OCI-LY7 (cell line): ENCODE data around the gene BZW2. TPM values are rescaled to one million over a fixed set of nuclear protein-coding genes. Genes with fewer than 3 reads are reported as not detected.
A peak's percentile ranks its signal among the peaks of the same experiment; 100 is the strongest.

Experiments used
- BruUV-seq: library from RNA; stranded (reverse); fragments of 400-500 nt; replicated peaks from 2 replicates; lab custom pipeline; 2021; lab: Mats Ljungman, UMichigan
- CTCF ChIA-PET: fragments of 300-600 bp; sonication (Branson Sonifier 250); formaldehyde crosslinking; loops from one replicate; lab custom pipeline; 2022; ENCODE audit warnings: antibody characterized with exemption; ENCODE audit not compliant: unreplicated experiment; lab: Charles Lee
- POLR2A ChIA-PET: fragments of 300-600 bp; sonication (Branson Sonifier 250); formaldehyde crosslinking; loops from one replicate; lab custom pipeline; 2022; ENCODE audit warnings: antibody characterized with exemption; lab: Charles Lee
- DNase-seq: peaks from one replicate; pipeline ENCODE4 v3.0.0-alpha.2; 2015; ENCODE audit warnings: low spot score
- H2AFZ ChIP-seq: fragments of 200-600 bp; sonication (generic), shearing (Covaris generic); 2 replicates; pipeline ENCODE4 v1.6.1; 2014; ENCODE audit warnings: mild to moderate bottlenecking, antibody characterized with exemption, low read length, moderate library complexity
- H3K27ac ChIP-seq: fragments of 200-600 bp; sonication (generic); 2 replicates; pipeline ENCODE4 v1.5.1; 2014; ENCODE audit warnings: mixed run types, low read depth, mild to moderate bottlenecking, moderate library complexity, low read length, inconsistent platforms; ENCODE audit not compliant: poor library complexity, severe bottlenecking
- H3K36me3 ChIP-seq: fragments of 200-600 bp; sonication (generic); 2 replicates; pipeline ENCODE4 v1.6.1; 2014; ENCODE audit warnings: mild to moderate bottlenecking, antibody characterized with exemption, low read length, moderate library complexity, mixed read lengths; ENCODE audit not compliant: insufficient read depth
- H3K4me1 ChIP-seq: fragments of 200-600 bp; sonication (generic); 2 replicates; pipeline ENCODE4 v1.5.1; 2014; ENCODE audit warnings: mild to moderate bottlenecking, low read length; ENCODE audit not compliant: insufficient read depth, poor library complexity, severe bottlenecking
- H3K4me2 ChIP-seq: fragments of 200-600 bp; sonication (generic); 2 replicates; pipeline ENCODE4 v1.6.1; 2014; ENCODE audit warnings: mild to moderate bottlenecking, low read length
- H3K4me3 ChIP-seq: fragments of 200-600 bp; sonication (generic); 2 replicates; pipeline ENCODE4 v1.5.1; 2014; ENCODE audit warnings: mild to moderate bottlenecking, low read depth, low read length; ENCODE audit not compliant: poor library complexity, severe bottlenecking
- H3K79me2 ChIP-seq: fragments of 200-600 bp; sonication (generic); 2 replicates; pipeline ENCODE4 v1.6.1; 2016; ENCODE audit warnings: low read depth, mild to moderate bottlenecking, low read length, moderate library complexity, mixed read lengths; ENCODE audit not compliant: insufficient read depth
- H3K9me2 ChIP-seq: fragments of 200-600 bp; sonication (generic); 2 replicates; pipeline ENCODE4 v1.6.1; 2016; ENCODE audit warnings: mild to moderate bottlenecking, low read length, mixed read lengths; ENCODE audit not compliant: insufficient read depth
- H3K9me3 ChIP-seq: fragments of 200-600 bp; sonication (generic); 2 replicates; pipeline ENCODE4 v1.6.1; 2014; ENCODE audit warnings: mild to moderate bottlenecking, mixed run types, low read length, mixed read lengths
- H4K20me1 ChIP-seq: fragments of 200-600 bp; sonication (generic); 2 replicates; pipeline ENCODE4 v1.6.1; 2014; ENCODE audit warnings: mild to moderate bottlenecking, antibody characterized with exemption, low read length, moderate library complexity, mixed read lengths; ENCODE audit not compliant: insufficient read depth
- EZH2phosphoT487 ChIP-seq: fragments of 200-600 bp; sonication (generic); IDR thresholded peaks from 2 replicates; pipeline ENCODE4 v1.6.1; 2018; ENCODE audit warnings: low read depth, borderline replicate concordance, mild to moderate bottlenecking, mixed run types, antibody characterized with exemption, low read length, moderate library complexity, mixed read lengths
- intact Hi-C: fragments of 100-400 bp; cut with micrococcal nuclease; formaldehyde crosslinking; loops from one replicate; pipeline ENCODE4 v1.10.0; 2022; ENCODE audit not compliant: unreplicated experiment
- total RNA-seq, 2 experiments: library from RNA; depleted of rRNA in 1 of 2; stranded (reverse); fragments of >200 nt in 1 of 2; shearing (Covaris generic) in 1 of 2; gene quantifications; 2 replicates each; pipeline ENCODE4 v1.2.3, GENCODE V29; 2014 to 2022
- TF ChIP-seq, protein P1 (sequence below): fragments of 200-600 bp; sonication (generic); conservative IDR thresholded peaks from 2 replicates; pipeline ENCODE4 v1.5.1; 2014; ENCODE audit warnings: mild to moderate bottlenecking, antibody characterized with exemption, low read length, moderate library complexity, mixed read lengths

The BZW2 gene
- total RNA-seq, 2 experiments from 2014 or later: 66.8 to 75.2 TPM

DNA sequence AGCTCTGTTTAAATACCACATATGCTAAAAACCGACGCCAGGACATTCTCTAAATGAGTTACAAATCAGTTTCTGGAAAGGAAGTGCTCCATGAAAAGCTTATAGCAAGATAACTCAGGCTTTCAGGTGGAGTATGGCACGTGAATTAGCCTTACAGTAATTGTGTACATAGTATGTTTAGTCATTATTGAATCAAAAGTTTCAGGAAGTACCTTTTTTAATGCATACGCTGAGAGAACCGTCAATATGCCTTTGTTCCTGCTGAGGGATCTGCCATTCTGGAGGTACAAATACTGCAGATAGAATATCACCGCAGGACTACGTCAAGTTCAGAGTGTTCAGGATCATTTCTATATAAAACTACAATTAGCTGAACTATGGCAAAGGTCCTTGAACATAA, 46.1 kb upstream of the BZW2 start:
- Histone ChIP-seq H3K4me1 (no peaks in the 10 kb centered on the region), H3K9me3 (no peaks in the 10 kb centered on the region), H3K9me2 (no peaks in the 10 kb centered on the region), H2AFZ (no peak overlapping the region), H4K20me1 (no peaks in the 10 kb centered on the region), H3K27ac (no peak overlapping the region), H3K4me2 (no peak overlapping the region), H3K4me3 (no peak overlapping the region), H3K36me3 (no peaks in the 10 kb centered on the region), H3K79me2 (no peaks in the 10 kb centered on the region)
- no peak for TF ChIP-seq EZH2phosphoT487
- TF ChIP-seq, protein P1, sequence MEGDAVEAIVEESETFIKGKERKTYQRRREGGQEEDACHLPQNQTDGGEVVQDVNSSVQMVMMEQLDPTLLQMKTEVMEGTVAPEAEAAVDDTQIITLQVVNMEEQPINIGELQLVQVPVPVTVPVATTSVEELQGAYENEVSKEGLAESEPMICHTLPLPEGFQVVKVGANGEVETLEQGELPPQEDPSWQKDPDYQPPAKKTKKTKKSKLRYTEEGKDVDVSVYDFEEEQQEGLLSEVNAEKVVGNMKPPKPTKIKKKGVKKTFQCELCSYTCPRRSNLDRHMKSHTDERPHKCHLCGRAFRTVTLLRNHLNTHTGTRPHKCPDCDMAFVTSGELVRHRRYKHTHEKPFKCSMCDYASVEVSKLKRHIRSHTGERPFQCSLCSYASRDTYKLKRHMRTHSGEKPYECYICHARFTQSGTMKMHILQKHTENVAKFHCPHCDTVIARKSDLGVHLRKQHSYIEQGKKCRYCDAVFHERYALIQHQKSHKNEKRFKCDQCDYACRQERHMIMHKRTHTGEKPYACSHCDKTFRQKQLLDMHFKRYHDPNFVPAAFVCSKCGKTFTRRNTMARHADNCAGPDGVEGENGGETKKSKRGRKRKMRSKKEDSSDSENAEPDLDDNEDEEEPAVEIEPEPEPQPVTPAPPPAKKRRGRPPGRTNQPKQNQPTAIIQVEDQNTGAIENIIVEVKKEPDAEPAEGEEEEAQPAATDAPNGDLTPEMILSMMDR: no peak
- CTCF ChIA-PET: no interaction called here
- no peak for DNase-seq
- POLR2A ChIA-PET: interaction anchor here (0.6 kb wide), 1 partner anchor 49 kb away, joined by 4 read pairs; no protein-coding TSS in a partner anchor
- intact Hi-C loops: loop anchor here (5.0 kb wide), 1 partner anchor 317 kb away; no protein-coding TSS in a partner anchor
- BruUV-seq: no TSS peak

DNA sequence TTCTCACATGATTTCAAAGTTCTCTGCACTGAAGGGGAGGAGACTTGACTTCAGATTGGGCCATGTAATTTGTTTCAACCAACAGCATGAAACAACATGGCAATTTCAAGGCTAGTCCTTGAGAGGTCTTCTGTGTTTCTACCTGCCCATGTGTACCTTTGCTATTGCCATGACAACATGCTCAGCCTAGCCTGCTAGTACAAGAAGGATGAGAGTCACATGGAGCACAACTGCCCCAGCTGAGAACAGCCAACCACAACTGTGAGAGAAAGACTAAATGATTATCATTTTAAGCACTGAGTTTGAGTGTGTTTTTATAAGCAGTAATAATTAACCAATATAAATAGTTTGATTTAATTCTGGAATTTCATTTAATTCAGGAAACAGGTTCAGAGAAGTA, 42.3 kb upstream of the BZW2 start:
- H2AFZ ChIP-seq: no peak overlapping the region
- H3K27ac ChIP-seq: no peak overlapping the region
- H3K9me2 ChIP-seq: no peaks in the 10 kb centered on the region
- DNase-seq: no peak
- no peak overlapping the region for H3K4me3 ChIP-seq
- BruUV-seq: no TSS peak
- ChIA-PET CTCF (no interaction called here), POLR2A (interaction anchor here (0.6 to 1.8 kb wide), 3 partner anchors 9 to 56 kb away, joined by 3 to 4 read pairs (median 4); no protein-coding TSS in a partner anchor)
- H3K36me3 ChIP-seq: no peaks in the 10 kb centered on the region
- H3K4me1 ChIP-seq: no peaks in the 10 kb centered on the region
- no peaks in the 10 kb centered on the region for H4K20me1 ChIP-seq
- no peaks in the 10 kb centered on the region for H3K79me2 ChIP-seq
- TF ChIP-seq, protein P1: no peak
- no peak for TF ChIP-seq EZH2phosphoT487
- intact Hi-C loops: loop anchor here (5.0 kb wide), 1 partner anchor 314 kb away; no protein-coding TSS in a partner anchor
- no peaks in the 10 kb centered on the region for H3K9me3 ChIP-seq
- H3K4me2 ChIP-seq: no peak overlapping the region

DNA sequence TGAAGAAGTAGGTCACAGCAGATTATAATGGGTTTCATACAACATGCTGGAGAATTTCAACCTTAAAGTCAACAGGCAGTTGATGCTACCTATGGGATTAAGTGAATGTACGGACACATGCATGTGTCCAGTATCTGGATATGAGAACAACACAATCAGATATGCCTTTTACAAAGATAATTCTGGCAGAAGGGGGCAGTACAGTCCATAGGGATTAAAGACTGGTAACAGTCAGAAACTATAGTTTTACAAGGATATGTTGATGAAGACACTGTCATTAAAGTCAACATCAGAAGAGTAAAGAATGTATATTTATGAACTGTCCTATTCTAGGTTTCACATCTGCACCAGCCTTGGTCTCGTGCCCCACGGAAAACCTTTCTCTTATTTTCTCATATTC, 41.9 kb upstream of the BZW2 start:
- intact Hi-C loops: loop anchor here (5.0 kb wide), 1 partner anchor 313 kb away; no protein-coding TSS in a partner anchor
- CTCF ChIA-PET: no interaction called here
- H3K36me3 ChIP-seq: peaks cover 1% of the 10 kb centered on the region; the same call in 1 of the 2 replicates

More for the DNA sequence above, 41.9 kb upstream of the BZW2 start:
- no TSS peak for BruUV-seq
- TF ChIP-seq EZH2phosphoT487: no peak
- TF ChIP-seq, protein P1: peak; percentile 53
- Histone ChIP-seq H3K9me3 (no peaks in the 10 kb centered on the region), H3K9me2 (no peaks in the 10 kb centered on the region), H3K4me3 (no peak overlapping the region), H3K27ac (no peak overlapping the region), H3K4me1 (no peaks in the 10 kb centered on the region), H3K4me2 (no peak overlapping the region), H2AFZ (no peak overlapping the region), H4K20me1 (no peaks in the 10 kb centered on the region), H3K79me2 (no peaks in the 10 kb centered on the region)
- POLR2A ChIA-PET: interaction anchor here (0.6 to 1.8 kb wide), 3 partner anchors 9 to 55 kb away, joined by 3 to 4 read pairs (median 4); no protein-coding TSS in a partner anchor
- DNase-seq: no peak
